Urinary bladder (tissue), 4 donors: Measurements from ENCODE around the gene ST3GAL3. TPM values are rescaled to one million over a fixed set of nuclear protein-coding genes. Genes with fewer than 3 reads are reported as not detected.

Experiments
- DNase-seq: peaks from one replicate; pipeline ENCODE4 v3.0.0-alpha.2; 2015; ENCODE audit errors: extremely low spot score
- H3K27ac ChIP-seq: one replicate; pipeline ENCODE4 v1.5.1; 2013; ENCODE audit warnings: low read depth, mild to moderate bottlenecking, moderate library complexity
- H3K36me3 ChIP-seq: one replicate; pipeline ENCODE4 v1.6.1; 2013; ENCODE audit warnings: mild to moderate bottlenecking, moderate library complexity; ENCODE audit not compliant: insufficient read depth
- H3K4me1 ChIP-seq: one replicate; pipeline ENCODE4 v1.6.1; 2013; ENCODE audit warnings: mild to moderate bottlenecking, moderate library complexity; ENCODE audit not compliant: insufficient read depth
- H3K4me3 ChIP-seq: one replicate; pipeline ENCODE4 v1.5.1; 2013; ENCODE audit warnings: low read depth, low read length
- WGBS: extraction: QIAGEN DNeasy Blood & Tissue Kit; methylation state at CpG from one replicate; pipeline ENCODE4 v1.1.7; 2013; 5-methylcytosine and 5-hydroxymethylcytosine counted together
- polyA plus RNA-seq: library from polyadenylated mRNA; stranded (reverse); fragments of 200-250 nt; gene quantifications from one replicate; pipeline ENCODE4 v1.2.3, GENCODE V29; 2013
- total RNA-seq: library from RNA; depleted of rRNA; stranded (reverse); fragments of >200 nt; gene quantifications from one replicate; pipeline ENCODE4 v1.2.3, GENCODE V29; 2014
- donor health status: healthy with polysubstance abuse.
- donor health status: healthy.

Gene ST3GAL3
- total and polyA plus RNA-seq, 2 donors = 25.4 to 27.2 TPM

DNA sequence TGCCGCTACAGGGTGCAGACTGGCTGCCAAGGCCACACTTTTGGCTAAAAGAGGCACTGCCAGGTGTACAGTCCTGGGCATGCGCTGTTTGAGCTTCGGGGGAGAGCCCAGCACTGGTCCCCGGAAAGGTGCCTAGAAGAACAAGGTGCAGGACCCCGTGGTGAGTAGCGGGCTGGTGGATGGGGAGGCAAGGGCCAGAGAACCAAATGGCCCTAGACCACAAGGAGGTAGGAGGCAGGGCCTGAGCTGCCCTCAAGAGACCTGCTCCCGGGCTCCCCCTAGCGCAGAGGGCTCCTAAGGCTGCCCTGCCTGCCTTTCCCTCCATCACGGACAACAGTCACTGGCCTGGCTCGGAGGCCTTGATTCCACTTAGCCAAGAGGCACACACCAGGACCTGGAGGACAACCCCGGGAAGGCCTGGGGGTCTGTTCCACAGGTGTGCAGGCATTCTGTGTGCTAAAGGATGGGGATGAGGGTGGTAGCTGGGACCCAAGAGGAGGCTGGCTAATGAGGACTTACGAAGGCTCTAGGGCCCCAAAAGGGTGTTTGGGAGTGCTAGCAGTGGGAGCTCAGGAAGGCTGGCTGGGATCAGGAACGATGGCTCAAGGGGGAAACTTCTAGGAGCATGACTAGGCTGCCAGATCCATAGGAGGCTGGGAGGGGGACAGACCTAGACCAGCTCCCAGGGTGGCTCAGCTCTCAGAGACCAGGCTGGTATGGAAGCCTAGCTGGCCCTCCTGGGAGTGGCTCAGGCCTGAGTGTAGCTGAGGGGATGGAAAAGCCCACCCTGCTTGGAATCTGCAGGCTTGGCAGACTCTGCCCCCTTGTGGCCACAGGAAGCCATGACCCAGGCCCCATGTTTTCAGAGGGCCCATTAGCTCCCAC, 227.0 kb downstream of the ST3GAL3 start:
- Histone ChIP-seq H3K36me3 (no peaks in the 10 kb centered on the region), H3K4me1 (no peaks in the 10 kb centered on the region), H3K27ac (no peak overlapping the region), H3K4me3 (no peak overlapping the region)
- 35% methylated on average over 13 of the region's 13 CpGs for WGBS
- DNase-seq = no peak

GRCh38 chr1:43934986-43935324, 227.6 kb downstream of the ST3GAL3 start:
- Histone ChIP-seq H3K27ac (no peak overlapping the region), H3K36me3 (no peaks in the 10 kb centered on the region), H3K4me1 (no peaks in the 10 kb centered on the region), H3K4me3 (no peak overlapping the region)
- DNase-seq = no peak
- 42% methylated on average over 5 of the region's 5 CpGs for WGBS

DNA sequence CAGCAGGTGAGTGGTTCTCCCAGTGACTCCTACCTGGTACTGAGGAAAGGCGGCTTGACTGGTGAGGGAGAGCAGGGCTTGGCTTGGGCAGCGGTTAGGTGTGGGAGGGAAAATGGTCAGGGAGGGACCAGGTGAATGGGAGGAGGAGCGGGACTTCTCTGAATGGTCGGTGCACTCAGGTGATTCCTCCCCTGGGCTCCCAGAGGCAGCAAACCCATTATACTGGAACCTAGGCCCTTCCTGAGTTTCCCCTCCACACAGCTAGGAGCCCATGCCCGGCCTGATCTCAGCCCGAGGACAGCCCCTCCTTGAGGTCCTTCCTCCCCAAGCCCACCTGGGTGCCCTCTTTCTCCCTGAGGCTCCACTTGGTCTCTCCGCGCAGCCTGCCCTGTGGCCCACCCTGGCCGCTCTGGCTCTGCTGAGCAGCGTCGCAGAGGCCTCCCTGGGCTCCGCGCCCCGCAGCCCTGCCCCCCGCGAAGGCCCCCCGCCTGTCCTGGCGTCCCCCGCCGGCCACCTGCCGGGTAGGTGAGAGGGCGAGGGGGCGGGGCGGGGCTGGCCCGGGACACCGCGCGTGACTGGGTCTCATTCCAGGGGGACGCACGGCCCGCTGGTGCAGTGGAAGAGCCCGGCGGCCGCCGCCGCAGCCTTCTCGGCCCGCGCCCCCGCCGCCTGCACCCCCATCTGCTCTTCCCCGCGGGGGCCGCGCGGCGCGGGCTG, 228.5 kb downstream of the ST3GAL3 start:
- 9% methylated on average over 48 of the region's 48 CpGs for WGBS
- no peak for DNase-seq
- Histone ChIP-seq H3K36me3 (no peaks in the 10 kb centered on the region), H3K27ac (no peak overlapping the region), H3K4me1 (no peaks in the 10 kb centered on the region), H3K4me3 (peak overlapping the region; percentile 47)

DNA sequence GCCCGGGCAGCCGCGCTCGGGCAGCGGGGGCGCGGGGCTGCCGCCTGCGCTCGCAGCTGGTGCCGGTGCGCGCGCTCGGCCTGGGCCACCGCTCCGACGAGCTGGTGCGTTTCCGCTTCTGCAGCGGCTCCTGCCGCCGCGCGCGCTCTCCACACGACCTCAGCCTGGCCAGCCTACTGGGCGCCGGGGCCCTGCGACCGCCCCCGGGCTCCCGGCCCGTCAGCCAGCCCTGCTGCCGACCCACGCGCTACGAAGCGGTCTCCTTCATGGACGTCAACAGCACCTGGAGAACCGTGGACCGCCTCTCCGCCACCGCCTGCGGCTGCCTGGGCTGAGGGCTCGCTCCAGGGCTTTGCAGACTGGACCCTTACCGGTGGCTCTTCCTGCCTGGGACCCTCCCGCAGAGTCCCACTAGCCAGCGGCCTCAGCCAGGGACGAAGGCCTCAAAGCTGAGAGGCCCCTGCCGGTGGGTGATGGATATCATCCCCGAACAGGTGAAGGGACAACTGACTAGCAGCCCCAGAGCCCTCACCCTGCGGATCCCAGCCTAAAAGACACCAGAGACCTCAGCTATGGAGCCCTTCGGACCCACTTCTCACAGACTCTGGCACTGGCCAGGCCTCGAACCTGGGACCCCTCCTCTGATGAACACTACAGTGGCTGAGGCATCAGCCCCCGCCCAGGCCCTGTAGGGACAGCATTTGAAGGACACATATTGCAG, 229.3 kb downstream of the ST3GAL3 start:
- Histone ChIP-seq H3K4me3 (peak overlapping the region; percentile 47), H3K4me1 (no peaks in the 10 kb centered on the region), H3K36me3 (no peaks in the 10 kb centered on the region), H3K27ac (no peak overlapping the region)
- 10% methylated on average over 56 of the region's 56 CpGs for WGBS
- no peak for DNase-seq

GRCh38 chr1:43937179-43937865, 230.0 kb downstream of the ST3GAL3 start:
- 85% methylated on average over 8 of the region's 8 CpGs for WGBS
- Histone ChIP-seq H3K27ac (no peak overlapping the region), H3K36me3 (no peaks in the 10 kb centered on the region), H3K4me3 (no peak overlapping the region), H3K4me1 (no peaks in the 10 kb centered on the region)
- DNase-seq = no peak

- H3K27ac ChIP-seq = no peak overlapping the region
- no peak overlapping the region for H3K4me3 ChIP-seq
- no peak for DNase-seq
- no peaks in the 10 kb centered on the region for H3K4me1 ChIP-seq
- WGBS = 82% methylated on average over 10 of the region's 10 CpGs
- no peaks in the 10 kb centered on the region for H3K36me3 ChIP-seq
Measured at GRCh38 chr1:43938383-43938782, 231.0 kb downstream of the ST3GAL3 start.

GRCh38 chr1:43938892-43939587, 231.7 kb downstream of the ST3GAL3 start:
- H3K4me3 ChIP-seq = no peak overlapping the region
- DNase-seq = no peak
- 77% methylated on average over 3 of the region's 3 CpGs for WGBS
- H3K4me1 ChIP-seq = no peaks in the 10 kb centered on the region
- no peaks in the 10 kb centered on the region for H3K36me3 ChIP-seq
- H3K27ac ChIP-seq = no peak overlapping the region

- H3K27ac ChIP-seq = no peak overlapping the region
- H3K4me3 ChIP-seq = no peak overlapping the region
- 85% methylated on average over 3 of the region's 3 CpGs for WGBS
- no peaks in the 10 kb centered on the region for H3K4me1 ChIP-seq
- no peak for DNase-seq
- no peaks in the 10 kb centered on the region for H3K36me3 ChIP-seq
Measured at GRCh38 chr1:43942411-43942810, 235.1 kb downstream of the ST3GAL3 start.

GRCh38 chr1:43944860-43945259, 237.5 kb downstream of the ST3GAL3 start:
- Histone ChIP-seq H3K4me1 (peaks cover 3% of the 10 kb centered on the region), H3K4me3 (no peak overlapping the region), H3K36me3 (no peaks in the 10 kb centered on the region), H3K27ac (no peak overlapping the region)
- WGBS = 95% methylated on average over 1 of the region's 1 CpG
- no peak for DNase-seq

GRCh38 chr1:43945674-43946235, 238.4 kb downstream of the ST3GAL3 start:
- peak overlapping the region; percentile 67 for H3K4me3 ChIP-seq
- H3K36me3 ChIP-seq = peaks cover 2% of the 10 kb centered on the region
- 4% methylated on average over 3 of the region's 3 CpGs for WGBS
- no peak for DNase-seq
- no peak overlapping the region for H3K27ac ChIP-seq
- H3K4me1 ChIP-seq = peaks cover 3% of the 10 kb centered on the region

GRCh38 chr1:43946236-43947060, 239.1 kb downstream of the ST3GAL3 start, which contains the start of gene IPO13:
IPO13 (plus strand) TSS chr1:43946950; CDS start chr1:43947601, 651 bp downstream.
- Histone ChIP-seq H3K36me3 (peaks cover 2% of the 10 kb centered on the region), H3K27ac (peak within 1 kb of the TSS; percentile 94), H3K4me3 (peak within 1 kb of the TSS; percentile 67), H3K4me1 (peaks cover 3% of the 10 kb centered on the region)
- DNase-seq = peak; percentile 83
- WGBS = under 1% methylated on average over 74 of the region's 74 CpGs
